PFSK-1 (cell line): ENCODE data around the gene CX3CL1.

Experiments
- FOXP2 ChIP-seq: optimal IDR thresholded peaks from 2 replicates; pipeline ENCODE3; 2011; ENCODE audit warnings: borderline replicate concordance, control low read depth, inconsistent platforms; ENCODE audit not compliant: insufficient read depth; ENCODE audit errors: extremely low read length, extremely low read depth
- POLR2AphosphoS5 ChIP-seq: IDR thresholded peaks from 2 replicates; pipeline ENCODE4 v1.6.1; 2012; ENCODE audit warnings: low read depth, mild to moderate bottlenecking, control low read depth, low read length, moderate library complexity
- SIN3A ChIP-seq: IDR thresholded peaks from 2 replicates; pipeline ENCODE4 v1.6.1; 2012; ENCODE audit warnings: mild to moderate bottlenecking, low read length, moderate library complexity, borderline replicate concordance; ENCODE audit not compliant: insufficient read depth
- TAF1 ChIP-seq: IDR thresholded peaks from 2 replicates; pipeline ENCODE4 v1.6.1; 2012; ENCODE audit warnings: low read length, control low read depth, borderline replicate concordance; ENCODE audit not compliant: insufficient read depth
- TF ChIP-seq, protein P1 (sequence below), 2 experiments: IDR thresholded peaks; 2 replicates each; pipeline versions ENCODE4 v1.6.1 to v1.8.0; 2011 to 2012; ENCODE audit warnings: low read depth in 2 of 2, low read length in 2 of 2, control low read depth in 1 of 2, inconsistent platforms in 1 of 2, mild to moderate bottlenecking in 1 of 2, moderate library complexity in 1 of 2; ENCODE audit not compliant: insufficient read depth in 1 of 2

CX3CL1 gene

GRCh38 chr16:57381791-57382534 lies 9.7 kb downstream of the CX3CL1 start:
- no peak for TF ChIP-seq POLR2AphosphoS5
- TF ChIP-seq TAF1, result no peak
- TF ChIP-seq FOXP2, result no peak
- TF ChIP-seq SIN3A, result no peak
- TF ChIP-seq, protein P1, sequence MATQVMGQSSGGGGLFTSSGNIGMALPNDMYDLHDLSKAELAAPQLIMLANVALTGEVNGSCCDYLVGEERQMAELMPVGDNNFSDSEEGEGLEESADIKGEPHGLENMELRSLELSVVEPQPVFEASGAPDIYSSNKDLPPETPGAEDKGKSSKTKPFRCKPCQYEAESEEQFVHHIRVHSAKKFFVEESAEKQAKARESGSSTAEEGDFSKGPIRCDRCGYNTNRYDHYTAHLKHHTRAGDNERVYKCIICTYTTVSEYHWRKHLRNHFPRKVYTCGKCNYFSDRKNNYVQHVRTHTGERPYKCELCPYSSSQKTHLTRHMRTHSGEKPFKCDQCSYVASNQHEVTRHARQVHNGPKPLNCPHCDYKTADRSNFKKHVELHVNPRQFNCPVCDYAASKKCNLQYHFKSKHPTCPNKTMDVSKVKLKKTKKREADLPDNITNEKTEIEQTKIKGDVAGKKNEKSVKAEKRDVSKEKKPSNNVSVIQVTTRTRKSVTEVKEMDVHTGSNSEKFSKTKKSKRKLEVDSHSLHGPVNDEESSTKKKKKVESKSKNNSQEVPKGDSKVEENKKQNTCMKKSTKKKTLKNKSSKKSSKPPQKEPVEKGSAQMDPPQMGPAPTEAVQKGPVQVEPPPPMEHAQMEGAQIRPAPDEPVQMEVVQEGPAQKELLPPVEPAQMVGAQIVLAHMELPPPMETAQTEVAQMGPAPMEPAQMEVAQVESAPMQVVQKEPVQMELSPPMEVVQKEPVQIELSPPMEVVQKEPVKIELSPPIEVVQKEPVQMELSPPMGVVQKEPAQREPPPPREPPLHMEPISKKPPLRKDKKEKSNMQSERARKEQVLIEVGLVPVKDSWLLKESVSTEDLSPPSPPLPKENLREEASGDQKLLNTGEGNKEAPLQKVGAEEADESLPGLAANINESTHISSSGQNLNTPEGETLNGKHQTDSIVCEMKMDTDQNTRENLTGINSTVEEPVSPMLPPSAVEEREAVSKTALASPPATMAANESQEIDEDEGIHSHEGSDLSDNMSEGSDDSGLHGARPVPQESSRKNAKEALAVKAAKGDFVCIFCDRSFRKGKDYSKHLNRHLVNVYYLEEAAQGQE (IDR thresholded peaks at IDR 0.05; ENCODE audit: insufficient read depth in 1 of 2, low read depth in 2 of 2, low read length in 2 of 2), result no peak

GRCh38 chr16:57382535-57383275 lies 10.4 kb downstream of the CX3CL1 start:
- TF ChIP-seq SIN3A (no peak), FOXP2 (no peak), TAF1 (no peak), POLR2AphosphoS5 (no peak)
- TF ChIP-seq, protein P1 (IDR thresholded peaks at IDR 0.05; ENCODE audit: insufficient read depth in 1 of 2, low read depth in 2 of 2, low read length in 2 of 2), result no peak

DNA sequence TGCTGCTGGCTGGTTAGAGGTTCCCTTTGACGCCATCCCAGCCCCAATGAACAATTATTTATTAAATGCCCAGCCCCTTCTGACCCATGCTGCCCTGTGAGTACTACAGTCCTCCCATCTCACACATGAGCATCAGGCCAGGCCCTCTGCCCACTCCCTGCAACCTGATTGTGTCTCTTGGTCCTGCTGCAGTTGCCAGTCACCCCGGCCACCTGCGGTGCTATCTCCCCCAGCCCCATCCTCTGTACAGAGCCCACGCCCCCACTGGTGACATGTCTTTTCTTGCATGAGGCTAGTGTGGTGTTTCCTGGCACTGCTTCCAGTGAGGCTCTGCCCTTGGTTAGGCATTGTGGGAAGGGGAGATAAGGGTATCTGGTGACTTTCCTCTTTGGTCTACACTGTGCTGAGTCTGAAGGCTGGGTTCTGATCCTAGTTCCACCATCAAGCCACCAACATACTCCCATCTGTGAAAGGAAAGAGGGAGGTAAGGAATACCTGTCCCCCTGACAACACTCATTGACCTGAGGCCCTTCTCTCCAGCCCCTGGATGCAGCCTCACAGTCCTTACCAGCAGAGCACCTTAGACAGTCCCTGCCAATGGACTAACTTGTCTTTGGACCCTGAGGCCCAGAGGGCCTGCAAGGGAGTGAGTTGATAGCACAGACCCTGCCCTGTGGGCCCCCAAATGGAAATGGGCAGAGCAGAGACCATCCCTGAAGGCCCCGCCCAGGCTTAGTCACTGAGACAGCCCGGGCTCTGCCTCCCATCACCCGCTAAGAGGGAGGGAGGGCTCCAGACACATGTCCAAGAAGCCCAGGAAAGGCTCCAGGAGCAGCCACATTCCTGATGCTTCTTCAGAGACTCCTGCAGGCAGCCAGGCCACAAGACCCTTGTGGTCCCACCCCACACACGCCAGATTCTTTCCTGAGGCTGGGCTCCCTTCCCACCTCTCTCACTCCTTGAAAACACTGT lies 11.3 kb downstream of the CX3CL1 start:
- TF ChIP-seq POLR2AphosphoS5 (no peak), FOXP2 (no peak), TAF1 (no peak), SIN3A (no peak)
- TF ChIP-seq, protein P1 (IDR thresholded peaks at IDR 0.05; ENCODE audit: insufficient read depth in 1 of 2, low read depth in 2 of 2, low read length in 2 of 2), result no peak

- TF ChIP-seq FOXP2 (no peak), POLR2AphosphoS5 (no peak)
These were observed 12.2 kb downstream of the CX3CL1 start for GRCh38 chr16:57384248-57385070.
